Suppressor macrophage (primary cell): Measurements from ENCODE around the gene SMURF1.

ENCODE experiments used
- DNase-seq, 4 experiments: peaks; one replicate each; pipeline ENCODE4 v3.0.0-alpha.2; 2020 to 2022

Gene SMURF1

GRCh38 chr7:99004216-99004615 lies 139.7 kb downstream of the SMURF1 start:
- DNase-seq, result no peak

GRCh38 chr7:99003419-99003818 lies 140.5 kb downstream of the SMURF1 start:
- DNase-seq, result no peak

GRCh38 chr7:99002827-99003212 lies 141.1 kb downstream of the SMURF1 start:
- DNase-seq, result no peak

GRCh38 chr7:99002148-99002826 lies 141.6 kb downstream of the SMURF1 start:
- no peak for DNase-seq

- no peak for DNase-seq
Measured at GRCh38 chr7:99001482-99002147, 142.3 kb downstream of the SMURF1 start.

- DNase-seq, result no peak
Measured at GRCh38 chr7:99000904-99001465, 142.9 kb downstream of the SMURF1 start.

GRCh38 chr7:99000196-99000903 lies 143.6 kb downstream of the SMURF1 start:
- no peak for DNase-seq

- no peak for DNase-seq
Measured at GRCh38 chr7:98998821-98999725, 144.8 kb downstream of the SMURF1 start.

- no peak for DNase-seq
Measured at GRCh38 chr7:98997846-98998245, 146.1 kb downstream of the SMURF1 start.

- no peak for DNase-seq
Measured at GRCh38 chr7:98996150-98996552, 147.8 kb downstream of the SMURF1 start.

- DNase-seq, result no peak
Measured at GRCh38 chr7:98995523-98996149, 148.3 kb downstream of the SMURF1 start.

GRCh38 chr7:98995111-98995510 lies 148.8 kb downstream of the SMURF1 start:
- no peak for DNase-seq

- DNase-seq, result no peak
Measured at GRCh38 chr7:98994046-98994944, 149.6 kb downstream of the SMURF1 start.

- no peak for DNase-seq
Measured at GRCh38 chr7:98993024-98993897, 150.6 kb downstream of the SMURF1 start.

- no peak for DNase-seq
Measured at GRCh38 chr7:98992076-98992475, 151.8 kb downstream of the SMURF1 start.

- DNase-seq, result no peak
Measured at GRCh38 chr7:98991141-98991540, 152.8 kb downstream of the SMURF1 start.

- no peak for DNase-seq
Measured at GRCh38 chr7:98990356-98990755, 153.6 kb downstream of the SMURF1 start.

- DNase-seq, result no peak
Measured at GRCh38 chr7:98988641-98989040, 155.3 kb downstream of the SMURF1 start.

GRCh38 chr7:98985945-98986344 lies 158.0 kb downstream of the SMURF1 start:
- DNase-seq, result no peak

GRCh38 chr7:98985406-98985805 lies 158.5 kb downstream of the SMURF1 start:
- peak in 2 of 4 experiments; percentile 12 to 16 for DNase-seq
